GM19463 (cell line): ENCODE data around the gene DCD.
A peak's percentile ranks its signal among the peaks of the same experiment; 100 is the strongest.
"Not testable (repeated sequence)": the region's sequence is repeated elsewhere in the genome, so short reads cannot be mapped to it uniquely, and the experiment has no call there.

Source experiments
- ATAC-seq: cut with Tn5 transposase; IDR thresholded peaks from one replicate; pipeline ENCODE4 v1.9.1; 2021; ENCODE audit warnings: mild to moderate bottlenecking, moderate library complexity; ENCODE audit not compliant: unreplicated experiment

DCD gene

GRCh38 chr12:54648265-54648664 lies at the start of gene DCD:
Gene DCD, minus strand, starts transcription at chr12:54648365. Its CDS starts 62 bp downstream, at chr12:54648303.
- ATAC-seq = no peak

- ATAC-seq = no peak
These were observed 49.7 kb upstream of the DCD start for GRCh38 chr12:54697851-54698250.

- no peak for ATAC-seq
These were observed 44.2 kb upstream of the DCD start for GRCh38 chr12:54692353-54692752.

- ATAC-seq = no peak
These were observed 41.8 kb upstream of the DCD start for GRCh38 chr12:54689984-54690383.

GRCh38 chr12:54689034-54689372 lies 40.8 kb upstream of the DCD start:
- ATAC-seq = no peak

- no peak for ATAC-seq
These were observed 40.3 kb upstream of the DCD start for GRCh38 chr12:54688309-54689033.

- ATAC-seq = no peak
These were observed 36.8 kb upstream of the DCD start for GRCh38 chr12:54684636-54685630.

GRCh38 chr12:54683398-54683797 lies 35.2 kb upstream of the DCD start:
- no peak for ATAC-seq

GRCh38 chr12:54682674-54683073 lies 34.5 kb upstream of the DCD start:
- ATAC-seq = no peak

- ATAC-seq = peak; percentile 71
These were observed 32.2 kb upstream of the DCD start for GRCh38 chr12:54680374-54680773.

- no peak for ATAC-seq
These were observed 30.0 kb upstream of the DCD start for GRCh38 chr12:54678131-54678530.

GRCh38 chr12:54667945-54668344 lies 19.8 kb upstream of the DCD start:
- ATAC-seq = no peak

- no peak for ATAC-seq
These were observed 17.8 kb upstream of the DCD start for GRCh38 chr12:54666008-54666407.

GRCh38 chr12:54665022-54665635 lies 17.0 kb upstream of the DCD start:
- ATAC-seq = not testable (repeated sequence)

- ATAC-seq = no peak
These were observed 15.4 kb upstream of the DCD start for GRCh38 chr12:54663603-54664002.

GRCh38 chr12:54662026-54662425 lies 13.9 kb upstream of the DCD start:
- ATAC-seq = no peak

- ATAC-seq = no peak
These were observed 12.9 kb upstream of the DCD start for GRCh38 chr12:54661048-54661447.

GRCh38 chr12:54660320-54660962 lies 12.3 kb upstream of the DCD start:
- ATAC-seq = no peak

- ATAC-seq = peak; percentile 66
These were observed 10.4 kb upstream of the DCD start for GRCh38 chr12:54658306-54659264.

GRCh38 chr12:54657105-54657607 lies 9.0 kb upstream of the DCD start:
- ATAC-seq = peak; percentile 43
